ENCODE results near the gene CRYBG3. TPM values are rescaled to one million over a fixed set of nuclear protein-coding genes. Genes with fewer than 3 reads are reported as not detected.

CRYBG3 gene
- total RNA-seq, 4 donors from 2014 or later: 18.7 to 23.5 (median 21.1) TPM

DNA sequence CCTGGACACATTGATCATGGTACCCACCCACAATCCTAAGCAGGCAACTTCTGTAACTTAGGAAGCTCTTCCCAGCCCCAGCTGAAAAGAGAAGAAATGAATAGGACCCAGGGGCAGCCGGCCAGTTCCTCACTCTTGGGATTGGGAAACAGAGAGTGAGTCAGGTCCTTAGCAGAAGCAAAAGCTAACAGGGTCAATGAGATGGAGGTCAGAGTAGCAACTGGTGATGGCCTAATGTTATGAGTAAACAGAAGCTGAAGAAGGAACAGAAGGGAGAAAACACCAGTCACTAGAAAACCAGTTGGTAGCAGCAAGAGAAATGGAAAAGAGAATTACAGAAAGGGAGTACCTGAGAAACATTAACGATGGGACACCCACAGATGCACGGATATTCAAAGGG, 130.5 kb downstream of the CRYBG3 start:
- Histone ChIP-seq H3K4me3 (no peak overlapping the region), H3K36me3 (peaks cover 0 to 96% (median 60%) of the 10 kb centered on the region in 4 donors)
- 93% methylated on average over 3 of the region's 3 CpGs for WGBS

DNA sequence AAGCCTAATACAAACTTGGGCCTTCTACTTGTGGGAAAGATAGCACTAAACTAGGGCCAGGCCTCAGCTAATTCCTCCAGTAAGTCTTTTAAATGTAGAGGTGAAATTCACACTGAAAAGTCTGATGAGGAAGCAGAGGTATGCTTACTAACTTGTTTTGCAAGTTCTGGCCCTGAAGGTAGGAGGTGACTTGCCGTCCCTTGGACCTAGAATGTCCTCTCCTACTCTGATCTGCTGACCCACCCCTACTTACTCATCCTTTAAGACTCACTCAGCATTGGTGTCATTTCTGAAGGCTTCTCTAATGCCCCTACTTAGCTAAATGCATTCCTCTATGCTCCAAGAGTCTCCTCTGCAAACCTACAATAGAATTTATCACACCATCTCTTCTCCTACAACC, 131.1 kb downstream of the CRYBG3 start:
- DNase-seq (ENCODE audit: extremely low spot score): no peak
- Histone ChIP-seq H3K9me3 (no peaks in the 10 kb centered on the region), H3K27me3 (no peaks in the 10 kb centered on the region), H3K4me3 (no peak overlapping the region), H3K4me1 (peaks cover 0 to 3% (median 2%) of the 10 kb centered on the region in 4 donors), H3K27ac (replicated peaks in 1 of 4) (peak overlapping the region in 1 of 4 donors; percentile 1), H3K36me3 (peaks cover 0 to 95% (median 56%) of the 10 kb centered on the region in 4 donors)
- WGBS: 91% methylated on average over 1 of the region's 1 CpG
- intact Hi-C loops (cut with DNase I): no loop called here
- no peak for TF ChIP-seq CTCF (IDR thresholded peaks at IDR 0.05)
- no peak for TF ChIP-seq POLR2A (IDR thresholded peaks at IDR 0.05; ENCODE audit: low read depth)
- TF ChIP-seq POLR2AphosphoS5 (IDR thresholded peaks at IDR 0.05): no peak
- no peak for TF ChIP-seq EP300 (IDR thresholded peaks at IDR 0.05)

More for the DNA sequence above, 130.5 kb downstream of the CRYBG3 start:
- H3K27ac ChIP-seq (replicated peaks in 1 of 4): no peak overlapping the region
- H3K4me1 ChIP-seq: no peaks in the 10 kb centered on the region
- TF ChIP-seq POLR2A (IDR thresholded peaks at IDR 0.05; ENCODE audit: low read depth) (no peak), CTCF (IDR thresholded peaks at IDR 0.05) (no peak), POLR2AphosphoS5 (IDR thresholded peaks at IDR 0.05) (no peak), EP300 (IDR thresholded peaks at IDR 0.05) (no peak)
- H3K9me3 ChIP-seq: no peaks in the 10 kb centered on the region
- no peaks in the 10 kb centered on the region for H3K27me3 ChIP-seq
- DNase-seq (ENCODE audit: extremely low spot score): no peak
- intact Hi-C loops (cut with DNase I): no loop called here

DNA sequence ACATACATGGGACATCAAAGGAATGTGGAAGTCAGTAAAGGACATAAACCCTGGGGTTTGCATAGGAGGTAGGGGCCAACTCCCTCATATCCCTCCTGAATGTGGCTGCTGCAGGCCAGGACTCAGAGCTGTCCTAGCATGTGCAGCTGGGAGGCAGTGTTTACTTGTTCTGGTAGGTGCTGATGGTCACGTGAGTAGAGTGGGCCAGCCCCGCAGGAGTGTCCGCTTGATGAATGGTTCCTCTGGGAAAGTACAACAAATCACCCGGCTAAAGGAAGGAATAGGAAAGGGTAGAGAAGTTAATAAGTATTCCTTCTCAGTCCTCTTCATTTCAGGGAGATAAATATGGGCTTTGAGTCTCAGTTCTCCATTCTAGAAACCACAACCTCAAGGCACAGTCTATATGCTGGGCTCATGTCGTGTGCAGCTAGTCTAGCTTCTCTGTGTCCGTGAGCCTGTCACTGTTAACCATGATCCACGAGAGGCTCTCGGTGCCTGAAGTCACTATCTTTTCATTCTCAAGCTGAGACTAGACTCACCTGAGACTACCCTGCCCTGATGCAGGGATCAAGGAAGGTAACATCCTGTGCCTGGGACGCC, 132.5 kb downstream of the CRYBG3 start:
- H3K27me3 ChIP-seq: no peaks in the 10 kb centered on the region
- H3K36me3 ChIP-seq: peaks cover 0 to 93% (median 43%) of the 10 kb centered on the region in 4 donors
- TF ChIP-seq EP300 (IDR thresholded peaks at IDR 0.05) (no peak), POLR2AphosphoS5 (IDR thresholded peaks at IDR 0.05) (no peak), CTCF (IDR thresholded peaks at IDR 0.05) (no peak)
- 80% methylated on average over 9 of the region's 9 CpGs for WGBS
- H3K4me3 ChIP-seq: no peak overlapping the region
- H3K9me3 ChIP-seq: no peaks in the 10 kb centered on the region
- H3K4me1 ChIP-seq: peaks cover 0 to 9% (median 3%) of the 10 kb centered on the region in 4 donors
- no peak overlapping the region for H3K27ac ChIP-seq (replicated peaks in 1 of 4)
- intact Hi-C loops (cut with DNase I): no loop called here
- no peak for DNase-seq (ENCODE audit: extremely low spot score)

DNA sequence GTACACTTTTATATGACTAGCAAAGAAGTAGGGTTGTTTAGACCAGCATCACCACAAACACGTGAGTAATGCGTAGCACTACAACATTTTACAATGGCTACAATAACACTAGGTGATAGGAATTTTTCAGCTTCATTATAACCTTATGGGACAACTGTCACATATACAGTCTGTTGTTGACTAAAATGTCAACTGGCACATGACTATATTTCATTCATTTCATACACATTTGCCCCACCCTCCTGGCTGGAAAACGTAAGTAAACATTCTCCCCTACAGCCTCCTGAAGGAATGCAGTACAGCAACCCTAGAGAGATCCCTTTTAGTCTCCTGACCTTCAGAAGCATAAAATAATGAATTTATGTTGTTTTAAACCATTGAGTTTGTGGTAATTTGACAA, 134.2 kb downstream of the CRYBG3 start:
- H3K27ac ChIP-seq (replicated peaks in 1 of 4): no peak overlapping the region
- WGBS: 86% methylated on average over 3 of the region's 3 CpGs
- no peak overlapping the region for H3K4me3 ChIP-seq
- no peaks in the 10 kb centered on the region for H3K27me3 ChIP-seq
- H3K36me3 ChIP-seq: peaks cover 0 to 89% (median 32%) of the 10 kb centered on the region in 4 donors
- intact Hi-C loops (cut with DNase I): no loop called here
- DNase-seq (ENCODE audit: extremely low spot score): no peak
- H3K4me1 ChIP-seq: peaks cover 0 to 9% (median 4%) of the 10 kb centered on the region in 4 donors
- no peaks in the 10 kb centered on the region for H3K9me3 ChIP-seq
- TF ChIP-seq CTCF (IDR thresholded peaks at IDR 0.05) (no peak), POLR2AphosphoS5 (IDR thresholded peaks at IDR 0.05) (no peak), POLR2A (IDR thresholded peaks at IDR 0.05; ENCODE audit: low read depth) (no peak), EP300 (IDR thresholded peaks at IDR 0.05) (no peak)
